Endothelial cell of umbilical vein (primary cell): ENCODE results near the gene CAMTA1. TPM values are rescaled to one million over a fixed set of nuclear protein-coding genes. Genes with fewer than 3 reads are reported as not detected.

Source experiments
- BruUV-seq: library from RNA; stranded (reverse); fragments of 400-500 nt; replicated peaks from 2 replicates; lab custom pipeline; 2021; lab: Mats Ljungman, UMichigan
- CTCF ChIA-PET: fragments of 300-600, 350-600 bp; sonication (Branson Sonifier 250); formaldehyde crosslinking; loops from one replicate; lab custom pipeline; 2021; ENCODE audit warnings: antibody characterized with exemption, inconsistent platforms; lab: Charles Lee
- POLR2A ChIA-PET: fragments of 300-600, 350-600 bp; sonication (Branson Sonifier 250); formaldehyde crosslinking; loops from one replicate; lab custom pipeline; 2021; ENCODE audit warnings: antibody characterized with exemption, inconsistent platforms; lab: Charles Lee
- DNase-seq: peaks from one replicate; pipeline ENCODE4 v3.0.0-alpha.2; 2011; ENCODE audit warnings: low read depth, low spot score
- FAIRE-seq: peaks from 2 replicates; lab custom pipeline; 2011; peaks lifted over from hg19 to GRCh38; lab: Jason Lieb, UNC
- H2AFZ ChIP-seq: 2 replicates; pipeline ENCODE4 v1.6.0; 2012; ENCODE audit warnings: low read depth, low read length, control low read depth, inconsistent platforms
- H3K27ac ChIP-seq: 2 replicates; pipeline ENCODE4 v1.5.1; 2011; ENCODE audit warnings: low read depth, mild to moderate bottlenecking, control low read depth, low read length, moderate library complexity; ENCODE audit not compliant: insufficient read depth
- H3K27me3 ChIP-seq, 2 experiments: 2 replicates each; pipeline versions ENCODE4 v1.6.0 to v1.6.1; 2011; ENCODE audit warnings: low read length in 2 of 2, mixed read lengths in 1 of 2; ENCODE audit not compliant: control insufficient read depth in 2 of 2, insufficient read depth in 2 of 2
- H3K36me3 ChIP-seq, 2 experiments: 2 replicates in 1 of 2; 3 replicates in 1 of 2; pipeline ENCODE4 v1.5.1; 2011; ENCODE audit warnings: low read length in 2 of 2, mild to moderate bottlenecking in 1 of 2, moderate library complexity in 1 of 2; ENCODE audit not compliant: control insufficient read depth in 2 of 2, insufficient read depth in 2 of 2; ENCODE audit errors: extremely low read depth in 1 of 2
- H3K4me1 ChIP-seq: 3 replicates; pipeline ENCODE4 v1.5.1; 2011; ENCODE audit warnings: mild to moderate bottlenecking, low read length; ENCODE audit not compliant: control insufficient read depth, insufficient read depth; ENCODE audit errors: extremely low read depth
- H3K4me2 ChIP-seq: 2 replicates; pipeline ENCODE4 v1.6.1; 2011; ENCODE audit warnings: low read length, control low read depth, mixed read lengths; ENCODE audit not compliant: insufficient read depth
- H3K4me3 ChIP-seq, 3 experiments: fragments of 200-600 bp in 1 of 3; sonication (generic), shearing (Covaris generic) in 1 of 3; replicated peaks in 1 of 3; 2 replicates each; pipeline ENCODE4 v1.5.1; 2011 to 2016; ENCODE audit warnings: control low read depth in 3 of 3, low read length in 3 of 3, mild to moderate bottlenecking in 2 of 3, inconsistent platforms in 1 of 3, low read depth in 1 of 3, moderate library complexity in 1 of 3; ENCODE audit not compliant: insufficient read depth in 1 of 3
- H3K79me2 ChIP-seq: 2 replicates; pipeline ENCODE4 v1.6.0; 2012; ENCODE audit warnings: low read length, inconsistent platforms; ENCODE audit not compliant: control insufficient read depth, insufficient read depth
- H3K9ac ChIP-seq: replicated peaks from 2 replicates; pipeline ENCODE3; 2011; ENCODE audit warnings: low read length, control low read depth; ENCODE audit not compliant: insufficient read depth; ENCODE audit errors: extremely low read depth
- H3K9me1 ChIP-seq: replicated peaks from 3 replicates; pipeline ENCODE4 v1.6.0; 2011; ENCODE audit warnings: mild to moderate bottlenecking, low read length; ENCODE audit not compliant: control insufficient read depth, insufficient read depth; ENCODE audit errors: extremely low read depth
- H3K9me3 ChIP-seq: replicated peaks from 2 replicates; pipeline ENCODE4 v1.5.1; 2012; ENCODE audit warnings: low read length, inconsistent platforms; ENCODE audit not compliant: control insufficient read depth, insufficient read depth
- H4K20me1 ChIP-seq: replicated peaks from 2 replicates; pipeline ENCODE3; 2011; ENCODE audit warnings: mild to moderate bottlenecking, low read length; ENCODE audit not compliant: control insufficient read depth, insufficient read depth; ENCODE audit errors: extremely low read depth
- EZH2 ChIP-seq: IDR thresholded peaks from 2 replicates; pipeline ENCODE4 v1.6.1; 2012; ENCODE audit warnings: borderline replicate concordance, low read depth, mild to moderate bottlenecking, moderate library complexity, low read length, inconsistent platforms; ENCODE audit not compliant: severe bottlenecking
- FOS ChIP-seq: IDR thresholded peaks from 2 replicates; pipeline ENCODE4 v1.6.1; 2011; ENCODE audit warnings: mild to moderate bottlenecking, low read length, moderate library complexity, borderline replicate concordance; ENCODE audit not compliant: insufficient read depth
- GATA2 ChIP-seq: IDR thresholded peaks from 2 replicates; pipeline ENCODE4 v1.7.0; 2011; ENCODE audit warnings: low read depth, mild to moderate bottlenecking, moderate library complexity, mixed read lengths, low read length; ENCODE audit not compliant: insufficient read length, insufficient read depth
- JUN ChIP-seq: IDR thresholded peaks from 2 replicates; pipeline ENCODE4 v1.6.1; 2011; ENCODE audit warnings: borderline replicate concordance, low read depth; ENCODE audit not compliant: insufficient read length, insufficient read depth
- MYC ChIP-seq: IDR thresholded peaks from one replicate; pipeline ENCODE4 v1.6.1; 2011; ENCODE audit warnings: mild to moderate bottlenecking, low read depth, low read length
- POLR2A ChIP-seq: IDR thresholded peaks from 2 replicates; pipeline ENCODE4 v1.6.1; 2012; ENCODE audit warnings: low read depth, mild to moderate bottlenecking, control low read depth, low read length
- POLR2AphosphoS5 ChIP-seq: IDR thresholded peaks from 2 replicates; pipeline ENCODE4 v1.6.1; 2012; ENCODE audit warnings: low read depth, mild to moderate bottlenecking, control low read depth, low read length, moderate library complexity; ENCODE audit not compliant: insufficient read depth
- dilution Hi-C: fragments of 300-500 bp; cut with MboI; formaldehyde crosslinking; loops from one replicate; pipeline ENCODE4 v1.15.0; 2019; ENCODE audit warnings: low sequenced_read_pairs; ENCODE audit not compliant: extremely low pct_ligation_motif_present
- intact Hi-C: fragments of 100-400 bp; cut with micrococcal nuclease; formaldehyde crosslinking; loops from one replicate; pipeline ENCODE4 v1.10.0; 2022
- polyA plus RNA-seq, 4 experiments: library from polyadenylated mRNA; depleted of rRNA in 3 of 4; stranded (reverse) in 3 of 4; unstranded in 1 of 4; fragments of >200 nt; gene quantifications; 2 replicates each; pipeline versions ENCODE4 v1.2.1 to v1.2.3, GENCODE V29; 2011 to 2012; ENCODE audit warnings: missing spikeins in 1 of 4
- total RNA-seq: library from RNA; stranded (reverse); gene quantifications from 2 replicates; pipeline ENCODE4 v1.2.3, GENCODE V29; 2021
- TF ChIP-seq, protein P1 (sequence below): IDR thresholded peaks from 2 replicates; pipeline ENCODE4 v1.6.1; 2011; ENCODE audit not compliant: insufficient read depth, insufficient read length
- TF ChIP-seq, protein P2 (sequence below), 2 donors: IDR thresholded peaks; 1 replicate in 1 of 2; 2 replicates in 1 of 2; pipeline ENCODE4 v1.5.1; 2011; ENCODE audit warnings: low read length in 2 of 2, mild to moderate bottlenecking in 2 of 2, moderate library complexity in 2 of 2, control low read depth in 1 of 2, inconsistent platforms in 1 of 2, low read depth in 1 of 2; ENCODE audit not compliant: insufficient read depth in 1 of 2; ENCODE audit errors: extremely low read depth in 1 of 2

Gene CAMTA1
- total and polyA plus RNA-seq, 2 donors (not counting 3 experiments of a cell fraction or from before 2014, with no cell fraction given): 50.8 to 92.7 TPM

DNA sequence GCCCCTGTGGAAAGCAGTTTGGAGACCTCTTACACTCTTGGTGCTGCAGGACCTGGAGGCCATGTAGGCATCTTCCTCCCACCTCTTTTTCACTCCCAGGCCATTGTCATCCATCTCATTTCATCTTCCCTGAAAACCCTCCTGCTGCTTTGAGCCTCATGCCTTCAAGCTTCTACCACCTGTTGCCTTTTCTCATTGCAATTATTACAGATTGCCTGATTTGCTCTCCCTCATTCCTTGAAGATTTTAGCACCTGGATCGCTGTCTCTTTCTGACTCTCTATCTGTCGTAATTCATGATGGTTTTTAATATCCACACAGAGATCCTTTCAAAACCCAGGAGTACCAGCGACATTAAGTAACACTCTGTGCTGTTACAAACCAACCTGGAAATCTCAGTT, 350.2 kb downstream of the CAMTA1 start:
- POLR2A ChIA-PET: no interaction called here
- no peak overlapping the region for H3K4me3 ChIP-seq
- dilution Hi-C loops (no loop called here), intact Hi-C loops (no loop called here)
- FAIRE-seq (no peak), DNase-seq (no peak)
- no peak overlapping the region for H3K27ac ChIP-seq
- H3K4me1 ChIP-seq: no peaks in the 10 kb centered on the region
- H3K9me1 ChIP-seq: no peaks in the 10 kb centered on the region
- no peaks in the 10 kb centered on the region for H4K20me1 ChIP-seq
- BruUV-seq: no TSS peak
- TF ChIP-seq EZH2 (no peak), POLR2AphosphoS5 (no peak), POLR2A (no peak), JUN (no peak), GATA2 (no peak), MYC (no peak), FOS (no peak)
- TF ChIP-seq, protein P1, sequence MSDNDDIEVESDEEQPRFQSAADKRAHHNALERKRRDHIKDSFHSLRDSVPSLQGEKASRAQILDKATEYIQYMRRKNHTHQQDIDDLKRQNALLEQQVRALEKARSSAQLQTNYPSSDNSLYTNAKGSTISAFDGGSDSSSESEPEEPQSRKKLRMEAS: no peak
- TF ChIP-seq, protein P2, sequence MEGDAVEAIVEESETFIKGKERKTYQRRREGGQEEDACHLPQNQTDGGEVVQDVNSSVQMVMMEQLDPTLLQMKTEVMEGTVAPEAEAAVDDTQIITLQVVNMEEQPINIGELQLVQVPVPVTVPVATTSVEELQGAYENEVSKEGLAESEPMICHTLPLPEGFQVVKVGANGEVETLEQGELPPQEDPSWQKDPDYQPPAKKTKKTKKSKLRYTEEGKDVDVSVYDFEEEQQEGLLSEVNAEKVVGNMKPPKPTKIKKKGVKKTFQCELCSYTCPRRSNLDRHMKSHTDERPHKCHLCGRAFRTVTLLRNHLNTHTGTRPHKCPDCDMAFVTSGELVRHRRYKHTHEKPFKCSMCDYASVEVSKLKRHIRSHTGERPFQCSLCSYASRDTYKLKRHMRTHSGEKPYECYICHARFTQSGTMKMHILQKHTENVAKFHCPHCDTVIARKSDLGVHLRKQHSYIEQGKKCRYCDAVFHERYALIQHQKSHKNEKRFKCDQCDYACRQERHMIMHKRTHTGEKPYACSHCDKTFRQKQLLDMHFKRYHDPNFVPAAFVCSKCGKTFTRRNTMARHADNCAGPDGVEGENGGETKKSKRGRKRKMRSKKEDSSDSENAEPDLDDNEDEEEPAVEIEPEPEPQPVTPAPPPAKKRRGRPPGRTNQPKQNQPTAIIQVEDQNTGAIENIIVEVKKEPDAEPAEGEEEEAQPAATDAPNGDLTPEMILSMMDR (IDR thresholded peaks at IDR 0.05; ENCODE audit: extremely low read depth in 1 of 2, insufficient read depth in 1 of 2, low read depth in 1 of 2, low read length in 2 of 2): no peak
- H3K27me3 ChIP-seq: no peaks in the 10 kb centered on the region
- no peak overlapping the region for H3K4me2 ChIP-seq
- no peaks in the 10 kb centered on the region for H3K79me2 ChIP-seq
- H3K36me3 ChIP-seq: no peaks in the 10 kb centered on the region
- H2AFZ ChIP-seq: no peak overlapping the region
- CTCF ChIA-PET: no interaction called here
- H3K9ac ChIP-seq: no peak overlapping the region
- H3K9me3 ChIP-seq: no peaks in the 10 kb centered on the region
